Measurements from ENCODE around the gene ZNF222.

DNA sequence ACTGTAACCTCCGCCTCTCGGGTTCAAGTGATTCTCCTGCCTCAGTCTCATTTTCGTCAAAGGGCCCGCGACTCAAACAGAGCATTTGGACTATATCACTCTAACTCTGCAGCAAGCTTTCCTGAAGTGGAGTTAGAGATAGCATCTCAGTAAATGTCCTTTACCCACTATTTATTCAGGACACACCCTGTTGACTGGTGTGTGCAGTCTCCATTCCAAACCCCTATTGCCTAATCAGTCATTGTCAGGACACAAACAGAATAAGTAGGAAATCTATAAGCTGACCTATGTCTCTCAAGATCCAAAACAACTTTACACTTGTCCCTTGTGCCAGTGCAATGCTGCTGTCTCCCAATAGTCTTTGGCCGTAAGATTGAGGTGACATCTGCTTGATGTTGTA, 1.4 kb downstream of the ZNF222 start:
- TF ChIP-seq CTCF (IDR thresholded peaks at IDR 0.05) (no peak), EP300 (IDR thresholded peaks at IDR 0.05) (no peak)

All from suprapubic skin (tissue), 3 donors.